GM20431 (cell line): ENCODE data around the gene SP2.

Experiments
- in situ Hi-C: fragments of 300-500 bp; cut with MseI, MboI; formaldehyde crosslinking; loops from one replicate; pipeline ENCODE4 v1.15.0; 2020; ENCODE audit warnings: low sequenced_read_pairs; ENCODE audit not compliant: unreplicated experiment

The SP2 gene

GRCh38 chr17:47869114-47869513 lies 26.9 kb upstream of the SP2 start:
- in situ Hi-C loops: no loop called here

- in situ Hi-C loops: no loop called here
These were observed 26.0 kb upstream of the SP2 start for GRCh38 chr17:47870056-47870455.

- in situ Hi-C loops: no loop called here
These were observed 25.0 kb upstream of the SP2 start for GRCh38 chr17:47871048-47871447.

GRCh38 chr17:47872019-47872650 lies 23.9 kb upstream of the SP2 start:
- in situ Hi-C loops: no loop called here

- in situ Hi-C loops: no loop called here
These were observed 23.3 kb upstream of the SP2 start for GRCh38 chr17:47872651-47873161.

GRCh38 chr17:47873200-47874090 lies 22.6 kb upstream of the SP2 start:
- in situ Hi-C loops: no loop called here

GRCh38 chr17:47875011-47875985 lies 20.7 kb upstream of the SP2 start:
- in situ Hi-C loops: no loop called here

GRCh38 chr17:47877368-47878034 lies 18.5 kb upstream of the SP2 start:
- in situ Hi-C loops: no loop called here

GRCh38 chr17:47878203-47879027 lies 17.6 kb upstream of the SP2 start:
- in situ Hi-C loops: no loop called here

- in situ Hi-C loops: no loop called here
These were observed 16.9 kb upstream of the SP2 start for GRCh38 chr17:47879028-47879585.

GRCh38 chr17:47879776-47880454 lies 16.1 kb upstream of the SP2 start:
- in situ Hi-C loops: no loop called here

GRCh38 chr17:47882247-47882646 lies 13.8 kb upstream of the SP2 start:
- in situ Hi-C loops: no loop called here

GRCh38 chr17:47882695-47883588 lies 13.1 kb upstream of the SP2 start:
- in situ Hi-C loops: no loop called here

- in situ Hi-C loops: no loop called here
These were observed 12.2 kb upstream of the SP2 start for GRCh38 chr17:47883589-47884426.

- in situ Hi-C loops: no loop called here
These were observed 11.7 kb upstream of the SP2 start for GRCh38 chr17:47884427-47884740.
